NCI-H146 treated with DMSO at 0.1 percent for 48 hours (cell line): ENCODE results near the gene STOM.

Experiments
- DNase-seq: peaks from one replicate; lab custom pipeline; 2025; ENCODE audit not compliant: unreplicated experiment; lab: John Stamatoyannopoulos, UW

The STOM gene

DNA sequence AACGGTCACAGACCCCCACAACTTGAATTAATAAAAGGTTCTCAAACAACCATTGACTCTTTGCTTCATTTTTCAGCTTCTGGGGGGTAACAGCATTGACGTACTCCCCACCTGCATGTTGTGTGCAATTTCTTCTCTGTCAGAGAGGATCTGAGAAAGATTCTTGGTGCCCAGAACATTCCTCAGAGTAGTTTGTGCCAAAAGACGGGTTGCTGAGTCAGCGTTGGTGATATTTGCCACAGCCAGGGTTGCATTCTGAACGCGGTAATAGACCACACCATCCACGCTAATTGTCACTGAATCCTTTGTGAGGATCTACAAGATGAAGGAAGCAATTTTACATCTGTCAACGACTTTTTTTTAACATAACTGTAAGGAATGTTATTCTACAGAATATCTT, 21.0 kb downstream of the STOM start:
- DNase-seq, result no peak

DNA sequence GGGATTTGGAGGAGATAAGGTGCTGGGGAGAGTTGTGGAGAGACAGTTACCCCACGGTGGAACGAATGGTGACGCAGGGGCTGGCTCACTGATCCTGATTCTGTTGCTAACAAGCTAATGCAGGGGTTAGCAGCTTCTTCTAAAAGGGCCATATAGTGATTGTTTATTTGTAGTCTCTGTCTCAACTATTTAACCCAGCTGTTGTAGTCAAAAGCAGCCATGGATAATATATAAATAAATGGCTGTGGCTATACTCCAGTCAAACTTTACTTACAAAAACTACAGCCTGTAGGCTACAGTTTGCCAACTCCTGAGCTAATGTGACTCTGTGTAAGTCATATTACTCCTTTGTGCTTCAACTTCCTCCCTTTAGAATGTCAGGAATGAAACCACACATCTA, 21.8 kb downstream of the STOM start:
- DNase-seq, result no peak

DNA sequence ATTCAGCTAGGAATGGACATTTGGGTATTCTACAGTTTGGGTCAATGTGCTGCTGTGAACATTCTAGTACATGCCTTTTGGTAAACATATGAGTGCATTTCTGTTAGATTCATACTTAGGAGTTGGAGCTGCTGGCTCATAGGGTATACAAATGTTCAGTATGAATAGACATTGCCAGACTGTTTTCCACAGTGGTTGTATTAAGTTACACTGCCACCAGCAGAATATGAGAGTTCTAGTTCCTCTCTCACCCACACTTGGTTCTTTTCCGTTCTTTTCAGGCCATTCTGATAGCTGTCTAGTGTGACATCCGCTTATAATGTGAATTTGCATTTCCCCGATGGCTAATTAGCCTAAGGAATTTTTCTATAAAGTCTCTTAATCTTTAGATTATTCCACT, 25.0 kb downstream of the STOM start:
- no peak for DNase-seq

DNA sequence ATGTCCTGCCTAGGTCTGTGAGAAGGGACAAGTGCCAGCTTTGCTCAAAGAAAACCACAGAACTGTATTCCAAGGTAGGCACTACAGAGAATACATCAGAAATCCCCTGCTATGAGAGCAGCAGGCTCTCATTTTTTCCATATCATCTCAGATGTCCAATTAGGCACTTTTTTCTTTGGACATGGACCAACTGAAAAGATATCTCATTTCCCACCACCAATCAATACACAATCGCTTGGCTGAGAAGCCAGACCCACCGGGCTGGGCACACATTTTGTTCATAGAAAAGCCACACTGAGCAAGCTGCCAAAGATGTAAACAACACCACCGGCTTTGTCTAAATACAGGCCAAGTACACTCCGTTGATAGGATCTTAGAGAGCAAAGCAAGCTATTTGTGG, 25.9 kb downstream of the STOM start:
- DNase-seq, result no peak

DNA sequence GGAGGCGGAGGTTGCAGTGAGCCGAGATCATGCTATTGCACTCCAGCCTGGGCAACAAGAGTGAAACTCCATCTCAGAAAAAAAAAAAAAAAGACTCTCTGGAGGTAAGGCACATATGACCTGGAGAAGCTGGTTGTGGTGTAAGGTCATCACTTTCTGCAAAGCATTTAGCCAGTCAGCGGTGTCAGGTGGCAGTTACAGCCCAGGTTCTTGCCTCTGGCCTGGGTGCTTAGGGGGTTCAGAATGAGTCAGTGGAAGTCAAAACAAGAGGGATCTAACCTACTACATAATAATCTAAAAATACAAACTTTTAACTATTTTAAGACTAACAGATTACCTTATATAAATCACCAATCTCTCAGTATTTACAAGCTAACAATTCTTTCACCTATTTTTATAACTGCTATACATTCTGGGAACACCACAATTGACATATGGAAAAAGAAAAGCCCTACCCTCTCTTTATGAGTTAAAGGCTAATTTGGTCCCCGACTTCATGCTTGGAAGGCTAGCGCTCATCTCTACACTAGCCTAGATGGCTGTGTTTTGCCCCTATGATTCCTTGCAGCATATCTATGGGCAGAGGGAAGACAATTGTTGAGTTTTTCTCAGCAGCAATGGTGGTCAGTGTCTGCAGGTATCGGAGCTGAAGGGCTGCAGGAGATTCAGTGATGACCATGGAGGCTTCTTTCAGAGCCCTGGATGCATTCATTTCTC, 29.2 kb downstream of the STOM start:
- no peak for DNase-seq

DNA sequence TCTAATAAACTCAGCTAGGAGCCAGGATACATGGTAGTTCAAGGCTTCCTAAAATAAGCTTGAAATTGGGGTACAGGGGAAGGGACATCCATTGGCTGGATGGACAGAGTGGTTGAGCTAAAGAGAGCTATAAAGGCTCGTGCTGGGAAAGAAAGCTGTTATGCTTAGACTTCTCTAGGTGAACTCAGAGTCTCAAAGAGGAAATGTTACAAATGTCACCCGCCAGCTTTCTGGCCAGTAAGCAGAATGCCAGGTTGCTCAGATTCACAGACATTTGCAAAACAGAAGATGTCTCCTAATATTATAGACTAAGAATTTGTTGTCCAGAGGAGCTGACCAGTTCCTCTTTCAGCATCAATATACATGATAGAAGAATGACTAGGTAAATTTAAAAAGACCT, 30.6 kb downstream of the STOM start:
- DNase-seq, result no peak

DNA sequence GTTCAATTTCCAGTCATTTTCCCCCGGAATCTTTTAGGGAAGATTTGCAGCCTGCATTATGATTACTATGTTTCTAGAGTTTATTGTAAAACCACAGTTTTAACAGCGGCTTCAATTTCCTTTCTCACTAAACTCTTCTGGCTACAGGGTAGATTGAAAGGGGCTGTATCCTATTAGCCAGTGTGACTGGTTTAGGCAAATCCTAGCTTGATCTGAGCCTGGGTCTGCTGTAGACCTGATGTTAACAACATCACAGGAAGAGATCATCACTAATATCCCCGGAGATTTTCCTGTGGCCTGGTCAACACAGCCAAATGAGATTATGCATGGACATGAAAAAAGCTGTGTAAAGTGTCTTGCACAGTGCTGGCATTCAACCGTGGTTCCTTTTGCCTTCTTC, 33.4 kb downstream of the STOM start:
- no peak for DNase-seq

DNA sequence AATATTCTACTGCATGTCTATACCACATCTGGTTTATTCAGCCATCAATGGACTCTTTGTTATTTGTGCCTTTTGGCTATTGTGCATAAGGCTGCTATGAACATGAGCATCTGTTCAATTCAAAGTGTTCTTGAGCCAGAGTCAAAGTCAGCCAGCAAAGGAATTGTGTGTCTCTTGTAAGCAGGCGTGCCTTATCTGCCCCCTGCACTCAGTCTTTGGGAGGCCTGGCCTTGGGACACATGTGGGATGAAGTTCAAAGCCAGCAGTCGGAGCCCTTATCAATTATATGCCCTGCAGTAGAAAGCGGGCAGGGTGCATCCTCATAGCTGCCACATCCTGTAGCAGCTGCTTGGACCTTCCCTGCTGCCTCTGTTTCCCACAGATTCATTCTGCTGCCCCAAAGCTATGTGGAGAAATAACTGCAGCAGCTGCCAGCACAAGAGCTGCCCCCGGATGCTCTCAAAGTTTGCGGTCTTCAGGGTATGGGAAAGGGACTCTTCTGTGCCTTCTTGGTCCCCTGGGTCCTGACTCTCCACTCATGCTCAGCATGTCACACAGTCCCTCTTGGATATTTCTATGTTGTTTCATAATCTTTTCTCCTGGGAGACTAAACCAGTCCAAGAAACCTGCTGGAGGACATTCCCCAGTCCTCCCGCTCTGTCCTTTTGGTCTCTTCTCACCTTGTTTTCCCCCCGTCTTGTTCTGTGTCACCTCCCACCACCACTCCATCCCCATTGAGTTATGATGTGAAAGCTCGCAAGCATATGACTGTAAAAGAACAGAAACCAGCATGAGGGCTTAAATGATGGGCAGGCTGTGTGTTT, 35.9 kb downstream of the STOM start:
- DNase-seq, result no peak

DNA sequence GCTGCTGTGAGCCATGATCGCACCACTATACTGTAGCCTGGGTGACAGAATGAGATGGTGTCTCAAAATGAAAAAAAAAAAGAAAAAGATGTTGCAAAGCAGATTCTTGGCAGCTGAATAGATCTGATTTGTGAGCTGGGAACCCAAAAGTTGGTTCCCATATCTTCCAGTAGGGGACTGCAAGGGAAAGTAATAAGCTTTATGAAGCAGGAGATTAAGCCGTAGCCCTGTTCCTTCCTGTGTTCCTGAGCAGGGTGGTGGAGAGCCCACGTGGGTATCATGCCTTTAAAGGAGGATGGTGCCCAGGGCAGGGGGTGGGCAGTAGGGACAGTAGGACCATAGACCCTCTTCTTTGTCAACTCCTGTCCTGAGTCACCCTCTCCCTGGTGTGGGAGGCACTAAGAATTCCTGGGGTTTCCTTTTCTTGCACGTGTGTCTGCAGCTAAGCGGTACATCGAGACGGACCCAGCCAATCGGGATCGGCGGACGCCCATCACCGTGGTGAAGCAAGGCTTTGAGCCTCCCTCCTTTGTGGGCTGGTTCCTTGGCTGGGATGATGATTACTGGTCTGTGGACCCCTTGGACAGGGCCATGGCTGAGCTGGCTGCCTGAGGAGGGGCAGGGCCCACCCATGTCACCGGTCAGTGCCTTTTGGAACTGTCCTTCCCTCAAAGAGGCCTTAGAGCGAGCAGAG, 37.9 kb downstream of the STOM start:
- DNase-seq, result no peak

DNA sequence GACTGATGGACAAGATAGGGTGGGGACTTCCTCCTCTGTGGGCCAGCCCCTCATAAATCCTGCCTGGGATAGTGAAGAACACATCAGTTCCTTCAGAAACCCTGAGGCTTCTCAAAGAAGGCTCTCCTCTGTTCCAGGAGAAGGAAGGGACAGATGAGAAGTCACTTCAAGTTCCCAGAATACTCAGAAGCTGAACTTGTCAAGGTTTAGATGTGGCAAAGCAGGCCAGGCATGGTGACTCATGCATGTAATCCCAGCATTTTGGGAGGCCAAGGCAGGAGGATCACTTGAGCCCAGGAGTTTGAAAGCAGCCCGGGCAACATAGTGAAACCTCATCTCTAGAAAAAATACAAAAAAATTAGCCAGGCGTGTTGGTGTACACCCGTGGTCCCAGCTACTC, 38.5 kb downstream of the STOM start:
- no peak for DNase-seq

DNA sequence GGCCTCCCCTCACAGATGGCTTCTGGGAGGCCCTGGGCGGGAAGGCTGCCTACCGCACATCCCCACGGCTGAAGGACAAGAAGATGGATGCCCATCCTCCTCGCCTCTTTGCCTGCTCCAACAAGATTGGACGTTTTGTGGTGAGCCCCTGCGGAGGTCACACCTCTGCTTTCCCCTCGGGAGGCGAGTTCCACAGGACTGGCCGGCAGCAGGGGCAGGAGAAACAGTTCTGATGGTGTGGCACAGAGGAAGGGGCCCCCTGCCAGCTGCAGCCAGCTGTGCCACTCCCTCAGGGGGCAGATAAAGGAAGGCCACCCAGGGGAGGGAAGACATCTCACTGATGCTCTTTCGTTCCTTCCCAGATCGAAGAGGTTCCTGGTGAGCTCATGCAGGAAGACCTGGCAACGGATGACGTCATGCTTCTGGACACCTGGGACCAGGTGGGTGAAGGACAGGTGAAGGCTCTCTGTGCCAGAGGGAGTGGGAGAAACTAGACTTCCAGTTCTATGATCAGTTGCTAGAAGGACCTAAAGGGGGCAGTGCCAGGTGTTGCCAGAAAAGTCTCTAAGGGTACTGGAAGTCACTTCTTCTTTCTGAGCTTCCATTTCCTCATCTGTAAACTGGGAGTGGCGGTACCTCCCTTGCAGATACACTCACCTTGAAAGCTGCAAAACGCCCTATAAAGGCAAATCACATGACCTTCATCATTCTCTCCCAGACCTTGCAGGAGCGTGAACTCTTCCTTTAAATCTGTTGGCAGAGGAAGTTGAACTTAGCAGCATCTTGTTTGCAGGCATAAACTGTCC, 41.0 kb downstream of the STOM start:
- DNase-seq, result no peak

DNA sequence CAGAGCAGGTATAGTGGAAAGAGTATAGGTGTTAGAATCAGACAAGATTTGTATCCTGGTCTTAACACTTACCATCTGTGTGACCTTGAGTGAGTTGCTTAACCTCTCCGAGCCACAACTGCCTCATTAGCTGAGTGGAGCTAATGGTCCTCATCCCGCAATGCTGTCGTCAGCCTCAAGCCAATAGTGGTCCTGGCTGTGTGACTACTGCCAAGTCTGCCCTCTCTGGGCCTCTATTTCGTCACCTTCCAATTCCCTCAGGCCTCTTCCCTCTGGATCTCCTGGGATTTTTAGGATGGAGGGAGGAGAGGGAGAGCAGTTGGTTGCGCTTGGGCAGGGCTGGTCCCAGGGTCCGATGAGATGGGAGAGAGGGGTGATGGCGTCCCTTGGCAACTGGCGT, 41.6 kb downstream of the STOM start:
- no peak for DNase-seq

DNA sequence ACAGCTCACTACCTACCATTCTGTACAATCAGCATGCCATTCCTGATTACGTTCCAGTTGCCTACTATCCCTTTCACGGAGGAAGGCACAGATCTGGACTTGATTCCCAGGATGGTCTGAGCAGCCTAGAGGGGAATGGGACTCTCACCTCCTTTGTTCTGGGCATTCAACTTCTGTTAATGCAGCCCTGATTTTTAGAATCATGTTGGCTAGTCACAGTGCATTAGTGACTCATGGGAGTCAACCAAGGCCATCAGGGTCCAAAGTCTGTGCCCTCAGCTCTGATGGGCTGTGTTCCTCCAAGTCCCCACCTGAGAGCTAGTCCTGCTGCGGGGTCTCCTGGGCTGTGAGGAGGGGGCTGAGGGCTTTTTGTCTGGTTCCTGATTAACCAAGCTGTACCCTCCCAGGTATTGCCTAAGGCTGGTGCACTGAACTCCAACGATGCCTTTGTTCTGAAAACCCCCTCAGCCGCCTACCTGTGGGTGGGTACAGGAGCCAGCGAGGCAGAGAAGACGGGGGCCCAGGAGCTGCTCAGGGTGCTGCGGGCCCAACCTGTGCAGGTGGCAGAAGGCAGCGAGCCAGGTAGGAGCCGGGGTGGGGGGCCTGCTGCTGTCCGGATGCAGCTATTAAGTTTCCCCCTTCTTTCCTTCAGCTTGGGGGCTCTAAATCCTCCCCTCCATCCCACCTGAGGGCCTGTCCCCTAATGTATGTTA, 43.0 kb downstream of the STOM start:
- DNase-seq, result no peak

DNA sequence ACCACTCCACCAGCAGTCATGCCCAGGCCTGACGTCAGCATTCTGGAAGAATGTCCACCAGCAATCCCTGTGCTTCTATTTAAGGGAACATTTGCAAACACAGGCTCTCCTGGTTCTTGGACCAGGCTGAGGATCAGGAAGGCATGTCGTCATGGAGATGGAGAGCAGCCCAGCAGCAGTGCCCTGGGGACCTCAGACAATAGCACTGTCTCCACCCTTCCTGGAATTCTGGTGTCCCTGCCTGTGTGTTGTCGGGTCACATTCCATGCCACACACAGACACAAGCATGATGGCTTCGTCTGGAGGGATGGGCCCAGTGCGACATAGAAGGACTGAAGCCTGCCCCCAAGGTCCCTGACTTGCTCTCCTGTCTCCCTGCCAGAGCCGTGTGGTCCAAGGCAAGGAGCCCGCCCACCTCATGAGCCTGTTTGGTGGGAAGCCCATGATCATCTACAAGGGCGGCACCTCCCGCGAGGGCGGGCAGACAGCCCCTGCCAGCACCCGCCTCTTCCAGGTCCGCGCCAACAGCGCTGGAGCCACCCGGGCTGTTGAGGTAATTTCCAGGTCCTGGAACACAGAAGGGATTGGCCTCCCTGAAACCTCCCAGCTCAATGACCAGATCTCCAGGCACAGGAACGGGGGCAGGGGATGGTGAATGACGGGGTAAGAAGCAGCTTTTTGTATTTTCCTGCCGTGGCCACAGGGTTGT, 43.8 kb downstream of the STOM start:
- no peak for DNase-seq

DNA sequence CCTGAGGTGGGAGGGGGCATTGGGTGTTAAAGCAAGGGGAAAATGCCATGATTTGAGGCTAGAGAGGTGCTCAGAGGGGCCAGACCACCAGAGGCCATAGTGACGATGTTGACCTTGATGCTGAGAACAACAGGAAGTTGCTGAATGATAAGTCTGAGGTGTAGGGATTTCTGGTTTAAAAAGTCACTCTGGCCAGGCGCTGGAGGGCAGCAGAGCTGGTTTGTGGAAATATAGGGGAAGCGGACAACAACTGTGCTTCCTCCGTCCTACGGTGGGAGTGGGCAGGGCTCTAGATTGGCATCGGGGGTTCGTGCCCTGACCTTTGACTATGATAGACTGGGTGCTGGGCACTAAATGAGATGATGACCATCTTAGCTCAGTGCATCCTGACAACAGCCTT, 44.7 kb downstream of the STOM start:
- no peak for DNase-seq

DNA sequence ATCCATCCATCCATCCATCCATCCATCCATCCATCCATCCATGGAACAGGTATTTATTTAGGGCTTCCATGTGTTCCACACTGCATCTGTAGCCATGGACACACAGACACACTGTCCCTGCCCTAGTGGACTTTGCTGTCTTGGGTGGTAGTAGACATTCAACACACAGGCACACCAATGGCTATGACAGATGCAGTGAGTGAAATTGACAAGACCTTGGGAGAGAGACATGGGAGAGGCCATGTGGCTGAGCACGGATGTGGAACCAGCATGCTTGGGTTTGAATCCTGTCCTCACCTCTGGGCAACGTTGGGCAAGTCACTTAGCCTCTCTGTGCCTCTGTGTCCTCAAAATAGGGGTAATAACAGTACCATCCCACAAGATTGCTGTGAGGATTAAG, 45.3 kb downstream of the STOM start:
- no peak for DNase-seq

DNA sequence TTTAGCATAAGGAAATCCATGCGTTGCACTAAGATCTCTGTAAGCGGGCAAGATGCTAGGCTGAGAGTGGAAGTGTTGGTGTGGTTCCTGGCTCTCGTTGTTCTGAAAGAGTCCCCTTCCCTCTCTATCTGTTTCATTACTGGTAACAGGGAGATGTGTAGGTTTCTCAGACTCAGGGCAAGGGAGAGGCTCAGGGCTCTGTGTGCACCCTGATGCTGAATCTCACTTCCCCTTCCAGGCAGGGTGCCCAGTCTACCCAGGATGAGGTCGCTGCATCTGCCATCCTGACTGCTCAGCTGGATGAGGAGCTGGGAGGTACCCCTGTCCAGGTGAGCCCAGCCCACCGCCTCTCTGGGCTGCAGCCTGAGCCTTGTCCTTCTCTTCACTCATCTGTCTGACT, 45.7 kb downstream of the STOM start:
- DNase-seq, result no peak

DNA sequence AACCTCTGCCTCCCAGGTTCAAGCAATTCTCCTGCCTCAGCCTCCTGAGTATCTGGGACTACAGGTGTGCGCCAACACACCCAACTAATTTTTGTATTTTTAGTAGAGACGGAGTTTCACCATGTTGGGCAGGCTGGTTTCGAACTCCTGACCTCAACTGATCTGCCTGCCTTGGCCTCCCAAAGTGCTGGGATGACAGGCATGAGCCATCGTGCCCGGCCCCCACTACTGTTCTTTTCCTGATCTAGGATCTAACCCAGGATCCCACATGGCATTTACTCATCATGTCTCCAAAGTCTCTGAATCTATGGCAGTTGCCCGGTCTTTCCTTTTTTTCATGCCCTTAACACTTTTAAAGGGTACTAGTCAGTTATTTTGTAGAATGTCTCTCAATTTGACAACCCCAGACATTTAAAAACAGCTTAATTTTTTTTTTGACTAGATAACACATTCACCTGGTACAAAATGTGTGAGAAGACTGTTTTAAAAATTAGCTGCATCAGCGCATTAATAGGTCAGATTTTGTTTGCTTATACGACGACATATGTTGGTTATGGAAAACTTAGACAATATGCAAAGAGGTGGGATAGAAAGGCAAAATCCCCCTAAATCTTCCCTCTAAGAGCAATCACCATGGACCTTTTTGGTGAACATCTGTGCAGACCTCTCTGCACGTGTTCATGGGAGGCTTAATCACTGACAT, 46.5 kb downstream of the STOM start:
- DNase-seq, result no peak

DNA sequence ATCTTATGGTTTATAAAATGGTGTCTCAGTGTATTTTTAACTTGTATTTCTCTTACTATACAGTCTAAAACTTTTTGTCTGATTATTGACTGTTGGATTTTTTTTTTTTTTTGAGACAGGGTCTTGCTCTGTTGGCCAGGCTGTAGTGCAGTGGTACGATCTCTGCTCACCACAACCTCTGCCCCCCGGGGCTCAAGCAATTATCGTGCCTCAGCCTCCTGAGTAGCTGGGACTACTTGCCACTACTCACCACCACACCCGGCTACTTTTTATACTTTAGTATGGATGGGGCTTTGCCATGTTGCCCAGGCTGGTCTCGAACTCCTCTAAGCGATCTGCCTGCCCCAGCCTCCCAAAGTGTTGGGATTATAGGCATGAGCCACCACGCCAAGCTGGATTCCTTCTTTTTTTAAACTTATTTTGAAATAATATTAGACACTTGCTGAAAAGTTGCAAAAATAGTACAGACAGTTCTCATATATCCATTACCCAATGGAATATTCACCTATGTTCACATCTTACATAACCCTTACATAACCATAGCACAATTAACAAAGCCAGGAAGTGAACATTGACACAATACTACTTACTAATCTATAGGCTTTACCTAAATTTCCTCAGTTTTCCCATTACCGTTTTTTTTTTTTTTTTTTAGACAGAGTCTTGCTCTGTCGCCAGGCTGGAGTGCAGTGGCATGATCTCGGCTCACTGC, 47.2 kb downstream of the STOM start:
- DNase-seq, result no peak
